ENCODE data around the gene MCHR2.

Gene MCHR2

GRCh38 chr6:99901596-99902384 is 92.2 kb downstream of the MCHR2 start:
- no peak for DNase-seq

DNA sequence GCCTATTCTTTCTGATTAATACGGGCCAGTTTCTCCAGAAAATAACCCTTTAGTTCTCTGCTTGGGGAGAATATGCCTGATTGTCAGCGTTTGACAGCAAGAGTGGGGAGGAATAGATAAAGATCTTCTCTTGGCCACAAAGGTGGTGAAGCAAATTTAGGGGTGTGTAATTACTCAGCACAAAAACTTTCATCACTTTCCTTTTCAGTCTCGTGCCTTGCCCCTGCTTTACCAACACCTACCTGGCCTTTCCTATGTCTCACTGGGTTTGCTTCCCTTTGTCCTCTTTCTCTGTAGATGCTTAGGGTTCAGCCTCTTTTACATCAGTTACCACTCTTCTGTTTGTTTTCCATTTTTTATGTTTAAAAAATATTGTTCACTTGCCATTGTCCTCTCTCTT is 99.2 kb downstream of the MCHR2 start:
- no peak for DNase-seq

DNA sequence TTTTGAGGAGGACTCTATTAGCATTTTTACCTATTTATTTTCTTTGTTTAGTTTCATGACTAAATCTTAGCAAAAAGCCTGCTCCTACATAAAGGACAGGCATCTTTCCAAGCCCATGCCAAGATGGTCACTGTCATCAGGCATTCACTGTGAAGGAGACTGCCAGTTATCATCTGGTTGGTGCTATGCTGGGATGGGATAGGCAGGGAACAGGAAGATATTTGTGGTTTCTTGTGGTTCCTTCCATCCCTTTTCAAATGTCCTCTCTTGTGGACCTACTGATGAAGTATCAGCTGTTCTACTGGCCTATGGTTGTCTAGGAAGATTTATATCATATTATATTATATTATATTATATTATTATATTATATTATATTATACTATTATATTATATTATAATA is 107.0 kb downstream of the MCHR2 start:
- no peak for DNase-seq

DNA sequence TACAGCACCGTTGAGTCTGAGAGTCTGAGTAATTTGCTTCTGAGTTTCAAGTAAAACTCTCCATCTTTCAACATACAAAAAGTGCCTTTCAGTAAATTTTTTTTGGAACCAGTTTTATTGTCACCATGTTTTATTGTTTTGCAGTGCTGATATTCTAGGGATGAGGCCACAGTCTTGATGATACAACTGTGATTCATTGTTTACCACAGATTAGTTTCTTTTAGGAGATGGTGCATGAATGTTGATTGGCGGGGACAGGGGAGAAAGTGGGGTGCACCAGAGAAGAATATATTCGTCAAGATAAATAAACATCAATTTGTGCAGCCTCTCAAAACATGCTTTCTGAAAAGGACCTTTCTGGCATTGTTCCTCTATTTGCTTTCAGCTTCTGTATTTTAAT is 109.0 kb downstream of the MCHR2 start:
- no peak for DNase-seq

GRCh38 chr6:99882128-99882702 is 111.8 kb downstream of the MCHR2 start:
- DNase-seq = no peak

GRCh38 chr6:99879431-99879830 is 114.6 kb downstream of the MCHR2 start:
- no peak for DNase-seq

- no peak for DNase-seq
These were observed 119.0 kb downstream of the MCHR2 start for GRCh38 chr6:99875068-99875467.

DNA sequence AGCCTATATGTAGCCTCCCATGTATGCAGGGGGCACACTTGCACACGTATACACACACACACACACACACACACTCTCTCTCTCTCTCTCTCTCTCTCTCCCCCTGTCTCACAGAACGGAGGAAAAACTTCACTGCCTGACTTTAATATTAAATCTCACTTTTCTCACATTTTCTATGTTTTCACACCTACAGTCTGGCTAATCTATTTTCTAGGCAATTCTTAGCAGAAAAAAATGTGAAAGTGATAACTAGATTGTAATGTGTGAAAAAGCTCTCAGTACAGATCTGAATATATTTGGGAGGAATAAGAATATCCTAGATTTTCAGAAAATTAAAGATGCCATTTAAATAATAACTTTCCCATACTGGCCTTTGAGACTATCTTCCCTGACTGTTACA is 120.9 kb downstream of the MCHR2 start:
- DNase-seq = no peak

- no peak for DNase-seq
These were observed 122.4 kb downstream of the MCHR2 start for GRCh38 chr6:99871641-99872040.
